IMR-90 (cell line): ENCODE measurements around the gene MYPN. TPM values are rescaled to one million over a fixed set of nuclear protein-coding genes. Genes with fewer than 3 reads are reported as not detected.

ENCODE experiments used
- ATAC-seq: fragments of 200-7000 bp; cut with Tn5 transposase; 2 replicates; pipeline ENCODE4 v1.9.1; 2020; ENCODE audit warnings: low read depth, mild to moderate bottlenecking, moderate library complexity
- BruUV-seq: library from RNA; stranded (reverse); fragments of 400-500 nt; replicated peaks from 2 replicates; lab custom pipeline; 2021; lab: Mats Ljungman, UMichigan
- CTCF ChIA-PET: fragments of 300-600 bp; formaldehyde crosslinking; extraction: SDS; loops from one replicate; lab custom pipeline; 2021; ENCODE audit warnings: antibody characterized with exemption; lab: Yijun Ruan, JAX
- POLR2A ChIA-PET: fragments of 300-600 bp; sonication (Branson Sonifier 250); formaldehyde crosslinking; loops from one replicate; lab custom pipeline; 2022; ENCODE audit warnings: antibody characterized with exemption; ENCODE audit not compliant: unreplicated experiment; lab: Charles Lee
- DNase-seq: peaks from one replicate; pipeline ENCODE4 v3.0.0; 2013
- H2AFZ ChIP-seq: replicated peaks from 2 replicates; pipeline ENCODE3; 2013; ENCODE audit warnings: low read length, mild to moderate bottlenecking; ENCODE audit not compliant: poor library complexity
- H2AK5ac ChIP-seq: 2 replicates; pipeline ENCODE4 v1.6.1; 2013; ENCODE audit warnings: low read depth, low read length, inconsistent platforms
- H2AK9ac ChIP-seq: replicated peaks from 2 replicates; pipeline ENCODE3; 2013; ENCODE audit warnings: mild to moderate bottlenecking, low read depth, low read length, moderate library complexity; ENCODE audit not compliant: poor library complexity
- H2BK120ac ChIP-seq: 2 replicates; pipeline ENCODE4 v1.6.1; 2013; ENCODE audit warnings: low read depth, low read length, inconsistent platforms
- H2BK15ac ChIP-seq: 3 replicates; pipeline ENCODE4 v1.6.1; 2013; ENCODE audit warnings: low read depth, low read length, inconsistent platforms
- H2BK20ac ChIP-seq: 2 replicates; pipeline ENCODE4 v1.6.1; 2013; ENCODE audit warnings: low read depth, mild to moderate bottlenecking, inconsistent platforms, low read length, moderate library complexity
- H2BK5ac ChIP-seq: 2 replicates; pipeline ENCODE4 v1.6.1; 2013; ENCODE audit warnings: mild to moderate bottlenecking, low read depth, low read length, inconsistent platforms; ENCODE audit not compliant: poor library complexity, severe bottlenecking
- H3K14ac ChIP-seq: replicated peaks from 2 replicates; pipeline ENCODE4 v1.6.1; 2013; ENCODE audit warnings: low read depth, low read length, inconsistent platforms
- H3K18ac ChIP-seq: 2 replicates; pipeline ENCODE4 v1.6.1; 2013; ENCODE audit warnings: low read depth, low read length, control low read depth
- H3K23ac ChIP-seq: 2 replicates; pipeline ENCODE4 v1.6.1; 2013; ENCODE audit warnings: low read depth, low read length, inconsistent platforms
- H3K27ac ChIP-seq: 2 replicates; pipeline ENCODE4 v1.5.1; 2013; ENCODE audit warnings: mild to moderate bottlenecking, control low read depth, low read length; ENCODE audit not compliant: insufficient read depth
- H3K27me3 ChIP-seq: 2 replicates; pipeline ENCODE4 v1.6.1; 2013; ENCODE audit warnings: low read length; ENCODE audit not compliant: control insufficient read depth, insufficient read depth
- H3K36me3 ChIP-seq: 2 replicates; pipeline ENCODE4 v1.6.1; 2013; ENCODE audit warnings: low read length, mixed read lengths; ENCODE audit not compliant: control insufficient read depth, insufficient read depth
- H3K4ac ChIP-seq: 2 replicates; pipeline ENCODE4 v1.6.1; 2013; ENCODE audit warnings: low read depth, low read length, inconsistent platforms
- H3K4me1 ChIP-seq: 2 replicates; pipeline ENCODE4 v1.6.1; 2013; ENCODE audit warnings: low read length, mixed read lengths; ENCODE audit not compliant: control insufficient read depth, insufficient read depth
- H3K4me2 ChIP-seq: 2 replicates; pipeline ENCODE4 v1.6.1; 2013; ENCODE audit warnings: low read depth, mild to moderate bottlenecking, control low read depth, low read length, moderate library complexity
- H3K4me3 ChIP-seq: 2 replicates; pipeline ENCODE4 v1.5.1; 2013; ENCODE audit warnings: low read depth, mild to moderate bottlenecking, control low read depth, low read length, moderate library complexity; ENCODE audit not compliant: insufficient read depth
- H3K56ac ChIP-seq: 2 replicates; pipeline ENCODE4 v1.6.1; 2013; ENCODE audit warnings: low read length, inconsistent platforms; ENCODE audit not compliant: insufficient read depth; ENCODE audit errors: extremely low read depth
- H3K79me1 ChIP-seq, 2 experiments: 2 replicates each; pipeline ENCODE4 v1.6.1; 2013; ENCODE audit warnings: low read length in 2 of 2, inconsistent platforms in 1 of 2, low read depth in 1 of 2
- H3K9ac ChIP-seq: 2 replicates; pipeline ENCODE4 v1.6.1; 2013; ENCODE audit warnings: low read depth, low read length, control low read depth
- H3K9me1 ChIP-seq: 2 replicates; pipeline ENCODE4 v1.6.1; 2013; ENCODE audit warnings: low read length, inconsistent platforms; ENCODE audit not compliant: insufficient read depth
- H3K9me3 ChIP-seq: 2 replicates; pipeline ENCODE4 v1.6.1; 2013; ENCODE audit warnings: low read length; ENCODE audit not compliant: control insufficient read depth, insufficient read depth
- H4K20me1 ChIP-seq: 2 replicates; pipeline ENCODE4 v1.6.1; 2013; ENCODE audit warnings: low read length, inconsistent platforms; ENCODE audit not compliant: insufficient read depth
- H4K5ac ChIP-seq: 2 replicates; pipeline ENCODE4 v1.6.1; 2013; ENCODE audit warnings: mild to moderate bottlenecking, low read depth, low read length, control low read depth
- H4K8ac ChIP-seq, 2 experiments: 2 replicates each; pipeline ENCODE4 v1.6.1; 2013; ENCODE audit warnings: low read depth in 2 of 2, low read length in 2 of 2, control low read depth in 1 of 2, inconsistent platforms in 1 of 2
- H4K91ac ChIP-seq: 2 replicates; pipeline ENCODE4 v1.6.1; 2013; ENCODE audit warnings: low read depth, low read length, inconsistent platforms; ENCODE audit not compliant: insufficient read depth
- CEBPB ChIP-seq: IDR thresholded peaks from 2 replicates; pipeline ENCODE4 v1.6.1; 2012; ENCODE audit warnings: low read depth, low read length, improper control_type of control experiment
- FOS ChIP-seq: fragments of 150-350 bp; IDR thresholded peaks from 2 replicates; pipeline ENCODE4 v1.6.1; 2016; ENCODE audit warnings: low read depth, low read length
- MAZ ChIP-seq: IDR thresholded peaks from 2 replicates; pipeline ENCODE4 v1.6.1; 2012; ENCODE audit warnings: low read depth, mild to moderate bottlenecking, low read length, improper control_type of control experiment, moderate library complexity, borderline replicate concordance
- NFE2L2 ChIP-seq: fragments of 150-350 bp; IDR thresholded peaks from 2 replicates; pipeline ENCODE4 v1.6.1; 2016; ENCODE audit warnings: low read depth, mild to moderate bottlenecking, low read length
- RAD21 ChIP-seq: IDR thresholded peaks from 2 replicates; pipeline ENCODE4 v1.6.1; 2012; ENCODE audit warnings: low read length, improper control_type of control experiment
- WGBS, 2 experiments: methylation state at CpG; one replicate each; pipeline versions ENCODE4 v1.1.5 to v1.1.7; 2013; ENCODE audit warnings: missing lambda C conversion rate in 2 of 2; ENCODE audit not compliant: insufficient read length in 1 of 2; ENCODE audit errors: extremely low coverage in 2 of 2; 5-methylcytosine and 5-hydroxymethylcytosine counted together
- dilution Hi-C: fragments of 300-500 bp; cut with HindIII; formaldehyde crosslinking; loops from one replicate; pipeline ENCODE4 v1.14.3; 2018; ENCODE audit warnings: low sequenced_read_pairs; ENCODE audit not compliant: unreplicated experiment
- in situ Hi-C: fragments of 300-500 bp; cut with MboI; formaldehyde crosslinking; loops from 3 replicates; pipeline ENCODE4 v1.14.3; 2019; ENCODE audit warnings: low sequenced_read_pairs, inconsistent platforms, mixed read lengths
- intact Hi-C: fragments of 100-400 bp; cut with micrococcal nuclease; formaldehyde crosslinking; loops from 2 replicates; pipeline ENCODE4 v1.10.0; 2022
- polyA plus RNA-seq, 3 experiments: library from polyadenylated mRNA; depleted of rRNA; stranded (reverse); fragments of >200 nt; gene quantifications; 2 replicates each; pipeline ENCODE4 v1.2.3, GENCODE V29; 2012; ENCODE audit warnings: low replicate concordance in 1 of 3
- total RNA-seq: library from RNA; depleted of rRNA; stranded (reverse); fragments of >200 nt; gene quantifications from 2 replicates; pipeline ENCODE4 v1.2.3, GENCODE V29; 2012

The MYPN gene
- total and polyA plus RNA-seq, 2 of the 4 experiments (the other 2 are of a cell fraction), result 7.8 to 13.1 TPM

DNA sequence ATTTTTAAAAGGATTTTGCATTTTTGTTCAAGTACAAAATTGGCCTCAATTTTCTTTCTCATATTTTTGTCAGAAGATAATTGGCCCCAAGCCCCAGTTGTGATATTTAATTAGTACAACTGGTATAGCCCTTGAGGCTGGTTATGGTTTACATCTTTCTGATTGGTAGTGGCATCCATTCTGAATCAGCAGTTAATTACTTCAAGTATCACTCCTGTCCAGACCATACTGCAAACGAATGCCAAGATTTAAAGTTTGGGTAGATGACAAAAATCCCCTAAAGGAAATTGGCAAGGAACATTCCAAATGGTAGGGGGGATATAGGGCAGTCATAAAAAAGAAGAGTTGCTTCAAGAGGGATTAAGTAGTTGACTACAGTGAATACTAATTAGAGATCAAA lies 23.1 kb downstream of the MYPN start:
- ChIA-PET CTCF (no interaction called here), POLR2A (no interaction called here)
- Histone ChIP-seq H3K36me3 (no peaks in the 10 kb centered on the region), H2BK5ac (peak overlapping the region; percentile 100), H4K5ac (no peak overlapping the region), H3K79me1 (peaks cover 5 to 11% of the 10 kb centered on the region in 2 experiments; a peak in 2 of 4 replicates), H2AFZ (no peak overlapping the region), H2AK9ac (no peak overlapping the region), H3K27ac (no peak overlapping the region), H4K91ac (no peak overlapping the region; the same call in 1 of the 2 replicates), H3K9ac (no peak overlapping the region), H3K18ac (no peak overlapping the region), H4K8ac (0 out of 4 replicates have a peak overlapping the region, but pooled peaks of 1 of the 2 experiments have one; percentile 42), H3K9me1 (0 out of 2 replicates have a peak, but pooled peaks cover 5% of the 10 kb centered on the region), H2BK15ac (peak overlapping the region; percentile 69; the same call in 2 of the 3 replicates), H2BK120ac (peak overlapping the region; percentile 44; the same call in 1 of the 2 replicates), H2BK20ac (0 out of 2 replicates have a peak overlapping the region, but pooled peaks have one; percentile 36), H3K56ac (no peak overlapping the region), H3K9me3 (no peaks in the 10 kb centered on the region), H3K4me3 (no peak overlapping the region), H3K23ac (no peak overlapping the region), H3K4ac (no peak overlapping the region; the same call in 1 of the 2 replicates), H3K4me2 (no peak overlapping the region), H2AK5ac (no peak overlapping the region), H3K4me1 (peaks cover 14% of the 10 kb centered on the region), H3K27me3 (no peaks in the 10 kb centered on the region), H3K14ac (no peak overlapping the region), H4K20me1 (0 out of 2 replicates have a peak, but pooled peaks cover 3% of the 10 kb centered on the region)
- TF ChIP-seq NFE2L2, result no peak
- no peak for TF ChIP-seq RAD21
- TF ChIP-seq MAZ, result no peak
- TF ChIP-seq FOS, result no peak
- TF ChIP-seq CEBPB, result no peak
- DNase-seq (no peak), ATAC-seq (no peak)
- dilution Hi-C loops (no loop called here), in situ Hi-C loops (no loop called here), intact Hi-C loops (no loop called here)
- no CpG with 5 or more reads among the region's 1 CpG for WGBS, 2 experiments
- BruUV-seq, result no TSS peak
